Endodermal cell (in vitro differentiated cells): Measurements from ENCODE around the gene CCT5. TPM values are rescaled to one million over a fixed set of nuclear protein-coding genes. Genes with fewer than 3 reads are reported as not detected.
"Not testable (repeated sequence)": the region's sequence is repeated elsewhere in the genome, so short reads cannot be mapped to it uniquely, and the experiment has no call there.

Source experiments
- DNase-seq: peaks from one replicate; pipeline ENCODE4 v3.0.0-alpha.2; 2017
- H3K27ac ChIP-seq: 2 replicates; pipeline ENCODE4 v1.5.1; 2013; ENCODE audit warnings: mild to moderate bottlenecking, low read depth, low read length, moderate library complexity
- H3K27me3 ChIP-seq: 2 replicates; pipeline ENCODE4 v1.6.1; 2013; ENCODE audit warnings: mild to moderate bottlenecking, low read length, moderate library complexity; ENCODE audit not compliant: insufficient read depth, control insufficient read depth, poor library complexity, severe bottlenecking
- H3K36me3 ChIP-seq: 2 replicates; pipeline ENCODE4 v1.7.0; 2013; ENCODE audit warnings: mild to moderate bottlenecking, low read length, moderate library complexity; ENCODE audit not compliant: control insufficient read depth, insufficient read depth
- H3K4me1 ChIP-seq: one replicate; pipeline ENCODE4 v1.7.0; 2013; ENCODE audit warnings: low read length; ENCODE audit not compliant: control insufficient read depth, insufficient read depth
- H3K4me3 ChIP-seq: 2 replicates; pipeline ENCODE4 v1.5.1; 2013; ENCODE audit warnings: mild to moderate bottlenecking, low read length, moderate library complexity
- H3K9ac ChIP-seq: 2 replicates; pipeline ENCODE4 v1.6.1; 2013; ENCODE audit warnings: mild to moderate bottlenecking, low read length, moderate library complexity; ENCODE audit not compliant: poor library complexity, severe bottlenecking; ENCODE audit errors: extremely low read depth
- H3K9me3 ChIP-seq: 2 replicates; pipeline ENCODE4 v1.6.1; 2013; ENCODE audit warnings: mild to moderate bottlenecking, low read length, moderate library complexity; ENCODE audit not compliant: control insufficient read depth
- H3K27ac Mint-ChIP-seq: 2 replicates; pipeline ENCODE4 v1.8.0; 2020; ENCODE audit warnings: mixed read lengths
- H3K27me3 Mint-ChIP-seq: 2 replicates; pipeline ENCODE4 v1.8.0; 2021; ENCODE audit warnings: mild to moderate bottlenecking, mixed read lengths; ENCODE audit not compliant: insufficient read depth
- H3K36me3 Mint-ChIP-seq: 2 replicates; pipeline ENCODE4 v1.8.0; 2020; ENCODE audit warnings: low read depth, mixed read lengths
- H3K4me1 Mint-ChIP-seq: 2 replicates; pipeline ENCODE4 v1.8.0; 2020; ENCODE audit warnings: mixed read lengths
- H3K4me3 Mint-ChIP-seq: 2 replicates; pipeline ENCODE4 v1.8.0; 2020; ENCODE audit warnings: mild to moderate bottlenecking, moderate library complexity, mixed read lengths
- H3K9me3 Mint-ChIP-seq: 2 replicates; pipeline ENCODE4 v1.8.0; 2020; ENCODE audit warnings: mild to moderate bottlenecking, mixed read lengths
- WGBS, 2 experiments: methylation state at CpG; one replicate each; pipeline versions ENCODE4 v1.1.5 to v1.1.7; 2013; ENCODE audit warnings: missing lambda C conversion rate in 2 of 2, mixed read lengths in 1 of 2; ENCODE audit not compliant: insufficient coverage in 1 of 2, insufficient read length in 1 of 2; 5-methylcytosine and 5-hydroxymethylcytosine counted together
- total RNA-seq, 2 donors: library from RNA; stranded (reverse); fragmentation: NEBNext Ultra II Directional in 1 of 2; extraction: Animal tissue kit (Norgen Biotek cat#: 25700) in 1 of 2; gene quantifications; 2 replicates in 1 of 2; 3 replicates in 1 of 2; pipeline ENCODE4 v1.2.1, GENCODE V29; 2021
- TF ChIP-seq, protein P1 (sequence below): fragments of 200-600 bp; sonication (generic); conservative IDR thresholded peaks from 2 replicates; pipeline ENCODE4 v1.5.0; 2021; ENCODE audit warnings: antibody characterized with exemption, mild to moderate bottlenecking

Gene CCT5
- total RNA-seq, 2 donors from 2014 or later = 316 to 356 TPM

DNA sequence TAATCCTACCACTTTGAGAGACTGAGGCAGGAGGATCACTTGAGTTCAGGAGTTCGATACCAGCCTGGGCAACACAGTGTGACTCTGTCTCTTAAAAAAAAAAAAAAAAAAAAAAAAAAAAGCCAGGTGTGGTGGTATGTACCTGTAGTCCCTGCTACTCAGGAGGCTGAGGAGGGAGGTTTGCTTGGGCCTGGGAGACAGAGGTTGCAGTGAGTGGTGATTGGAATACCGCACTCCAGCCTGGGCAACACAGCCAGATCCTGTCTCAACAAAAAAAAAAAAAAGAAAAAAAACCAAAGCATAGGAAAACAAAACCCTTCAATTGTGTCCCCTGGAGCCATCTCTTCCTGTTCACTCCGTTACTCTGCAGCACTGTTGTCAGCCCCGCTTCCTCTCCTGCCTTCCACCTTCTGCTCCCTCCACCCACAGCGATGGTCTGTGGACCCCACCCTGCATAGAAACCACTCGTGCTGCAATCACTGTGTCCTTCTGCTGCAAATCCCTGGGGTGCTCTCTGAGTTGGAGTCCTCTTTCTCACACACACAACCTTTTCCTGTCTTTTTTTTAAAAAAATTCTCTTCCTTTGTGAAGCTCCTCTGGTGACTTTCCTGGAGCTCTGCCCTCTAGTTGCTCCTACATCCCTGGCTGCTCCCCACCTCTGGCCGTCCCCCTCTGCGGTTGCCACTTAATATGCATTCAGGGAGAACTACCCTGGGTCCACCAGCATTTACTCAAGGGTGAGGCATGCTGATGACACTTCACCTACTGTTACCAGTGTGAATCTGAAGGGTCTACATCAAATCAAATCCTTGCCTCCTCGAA, 22.2 kb downstream of the CCT5 start:
- Histone ChIP-seq H3K4me3 (no peak overlapping the region), H3K27me3 (no peaks in the 10 kb centered on the region), H3K36me3 (no peaks in the 10 kb centered on the region), H3K9me3 (no peaks in the 10 kb centered on the region), H3K27ac (no peak overlapping the region), H3K4me1 (no peaks in the 10 kb centered on the region), H3K9ac (no peak overlapping the region)
- H3K27me3 Mint-ChIP-seq = no peaks in the 10 kb centered on the region
- no peaks in the 10 kb centered on the region for H3K36me3 Mint-ChIP-seq
- H3K4me3 Mint-ChIP-seq = no peak overlapping the region
- peaks cover 21% of the 10 kb centered on the region for H3K4me1 Mint-ChIP-seq
- TF ChIP-seq, protein P1, sequence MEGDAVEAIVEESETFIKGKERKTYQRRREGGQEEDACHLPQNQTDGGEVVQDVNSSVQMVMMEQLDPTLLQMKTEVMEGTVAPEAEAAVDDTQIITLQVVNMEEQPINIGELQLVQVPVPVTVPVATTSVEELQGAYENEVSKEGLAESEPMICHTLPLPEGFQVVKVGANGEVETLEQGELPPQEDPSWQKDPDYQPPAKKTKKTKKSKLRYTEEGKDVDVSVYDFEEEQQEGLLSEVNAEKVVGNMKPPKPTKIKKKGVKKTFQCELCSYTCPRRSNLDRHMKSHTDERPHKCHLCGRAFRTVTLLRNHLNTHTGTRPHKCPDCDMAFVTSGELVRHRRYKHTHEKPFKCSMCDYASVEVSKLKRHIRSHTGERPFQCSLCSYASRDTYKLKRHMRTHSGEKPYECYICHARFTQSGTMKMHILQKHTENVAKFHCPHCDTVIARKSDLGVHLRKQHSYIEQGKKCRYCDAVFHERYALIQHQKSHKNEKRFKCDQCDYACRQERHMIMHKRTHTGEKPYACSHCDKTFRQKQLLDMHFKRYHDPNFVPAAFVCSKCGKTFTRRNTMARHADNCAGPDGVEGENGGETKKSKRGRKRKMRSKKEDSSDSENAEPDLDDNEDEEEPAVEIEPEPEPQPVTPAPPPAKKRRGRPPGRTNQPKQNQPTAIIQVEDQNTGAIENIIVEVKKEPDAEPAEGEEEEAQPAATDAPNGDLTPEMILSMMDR = no peak
- H3K9me3 Mint-ChIP-seq = no peaks in the 10 kb centered on the region
- DNase-seq = no peak
- 77 to 81% methylated on average over 6 to 9 of the region's 9 CpGs for WGBS, 2 experiments
- peak overlapping the region; percentile 9 for H3K27ac Mint-ChIP-seq

DNA sequence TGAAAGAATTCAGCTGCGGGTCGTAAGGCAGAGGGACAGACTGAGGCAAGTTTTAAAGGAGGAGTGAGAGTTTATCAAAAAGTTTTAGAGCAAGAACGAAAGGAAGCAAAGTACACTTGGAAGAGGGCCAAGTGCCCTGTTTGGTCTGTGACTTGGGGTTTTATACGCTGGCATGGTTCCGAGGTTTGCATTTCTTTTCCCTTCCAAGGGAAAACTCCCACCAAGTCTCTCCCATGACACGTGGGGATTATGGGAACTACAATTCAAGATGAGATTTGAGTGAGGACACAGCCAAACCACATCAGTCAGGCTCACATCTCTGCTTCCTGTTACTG, 22.8 kb downstream of the CCT5 start:
- not testable (repeated sequence) for H3K4me1 ChIP-seq, H3K9ac ChIP-seq, H3K27me3 ChIP-seq, H3K4me3 Mint-ChIP-seq, H3K36me3 ChIP-seq, H3K9me3 Mint-ChIP-seq, H3K36me3 Mint-ChIP-seq, H3K27me3 Mint-ChIP-seq, H3K27ac ChIP-seq, DNase-seq, H3K9me3 ChIP-seq, H3K4me3 ChIP-seq
- H3K4me1 Mint-ChIP-seq = peaks cover 21% of the 10 kb centered on the region
- 90 to 100% methylated on average over 3 to 5 of the region's 6 CpGs for WGBS, 2 experiments
- peak overlapping the region; percentile 9 for H3K27ac Mint-ChIP-seq

DNA sequence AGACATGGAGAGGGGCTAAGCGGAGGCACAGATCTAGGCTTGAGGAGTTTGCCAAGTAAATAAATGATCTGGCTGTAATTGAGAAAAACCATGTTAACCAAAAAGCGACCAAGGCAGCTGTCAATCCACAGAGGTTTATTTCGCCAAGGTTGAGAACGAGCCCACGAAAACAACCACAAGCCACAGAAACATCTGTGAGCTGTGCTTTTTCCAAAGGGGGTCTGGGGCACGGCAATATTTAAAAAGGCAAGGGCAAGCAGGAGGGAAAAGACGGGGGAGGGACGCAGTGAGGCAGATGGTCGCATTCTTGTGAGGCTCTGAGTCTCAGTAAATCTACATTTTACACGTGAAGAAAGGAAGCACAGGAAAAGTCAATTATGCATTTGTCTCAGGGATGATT, 25.4 kb downstream of the CCT5 start:
- no peak overlapping the region for H3K27ac ChIP-seq
- Mint-ChIP-seq H3K9me3 (no peaks in the 10 kb centered on the region), H3K4me1 (peaks cover 16% of the 10 kb centered on the region), H3K4me3 (no peak overlapping the region), H3K36me3 (no peaks in the 10 kb centered on the region), H3K27ac (peak overlapping the region; percentile 75), H3K27me3 (no peaks in the 10 kb centered on the region)
- WGBS, 2 experiments = 86 to 88% methylated on average over 9 to 10 of the region's 10 CpGs
- H3K4me1 ChIP-seq = no peaks in the 10 kb centered on the region
- no peaks in the 10 kb centered on the region for H3K9me3 ChIP-seq
- no peak for DNase-seq
- no peaks in the 10 kb centered on the region for H3K27me3 ChIP-seq
- H3K9ac ChIP-seq = no peak overlapping the region
- TF ChIP-seq, protein P1 = no peak
- no peaks in the 10 kb centered on the region for H3K36me3 ChIP-seq
- H3K4me3 ChIP-seq = no peak overlapping the region

DNA sequence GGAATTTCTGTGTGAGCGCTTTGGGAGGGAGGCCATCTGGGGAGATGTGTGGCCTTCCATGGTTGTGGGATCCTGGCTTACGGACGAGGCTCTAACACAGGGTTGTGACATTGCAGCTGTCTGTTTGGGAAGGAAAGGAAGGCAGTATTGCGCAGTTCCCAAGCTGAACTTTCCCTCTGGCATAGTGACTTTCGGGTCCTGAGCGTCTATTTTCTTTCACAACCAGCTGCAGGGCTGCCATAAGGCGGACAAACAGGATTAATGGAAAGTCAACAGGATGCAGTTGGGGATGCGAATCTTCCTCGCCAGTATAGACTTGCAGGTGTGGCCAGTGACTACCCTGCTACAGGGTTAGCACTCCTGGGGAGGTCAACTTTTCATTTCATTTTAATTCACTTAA, 25.9 kb downstream of the CCT5 start:
- H3K36me3 Mint-ChIP-seq = no peaks in the 10 kb centered on the region
- Histone ChIP-seq H3K4me1 (no peaks in the 10 kb centered on the region), H3K4me3 (no peak overlapping the region), H3K9ac (no peak overlapping the region), H3K27me3 (no peaks in the 10 kb centered on the region), H3K36me3 (no peaks in the 10 kb centered on the region), H3K27ac (no peak overlapping the region), H3K9me3 (no peaks in the 10 kb centered on the region)
- H3K27ac Mint-ChIP-seq = peak overlapping the region; percentile 24
- H3K9me3 Mint-ChIP-seq = no peaks in the 10 kb centered on the region
- no peaks in the 10 kb centered on the region for H3K27me3 Mint-ChIP-seq
- TF ChIP-seq, protein P1 = no peak
- DNase-seq = no peak
- peaks cover 11% of the 10 kb centered on the region for H3K4me1 Mint-ChIP-seq
- WGBS, 2 experiments = 92 to 93% methylated on average over 7 to 9 of the region's 9 CpGs
- no peak overlapping the region for H3K4me3 Mint-ChIP-seq
